Nephron progenitor cell (in vitro differentiated cells): ENCODE measurements around the gene LAMA1.

Experiments used
- DNase-seq: peaks from one replicate; pipeline ENCODE4 v3.0.0; 2021
- H3K27ac Mint-ChIP-seq: 2 replicates; pipeline ENCODE4 v1.8.0; 2021; ENCODE audit warnings: mild to moderate bottlenecking, moderate library complexity, mixed read lengths
- H3K27me3 Mint-ChIP-seq: 2 replicates; pipeline ENCODE4 v1.8.0; 2021; ENCODE audit warnings: mild to moderate bottlenecking, low read depth, mixed read lengths; ENCODE audit not compliant: poor library complexity
- H3K36me3 Mint-ChIP-seq: 2 replicates; pipeline ENCODE4 v1.8.0; 2021; ENCODE audit warnings: low read depth, mixed read lengths
- H3K4me1 Mint-ChIP-seq: 2 replicates; pipeline ENCODE4 v1.8.0; 2021; ENCODE audit warnings: mixed read lengths
- H3K4me3 Mint-ChIP-seq: 2 replicates; pipeline ENCODE4 v1.8.0; 2021; ENCODE audit warnings: mild to moderate bottlenecking, moderate library complexity, mixed read lengths
- H3K9me3 Mint-ChIP-seq: 2 replicates; pipeline ENCODE4 v1.8.0; 2021; ENCODE audit warnings: mild to moderate bottlenecking, moderate library complexity, mixed read lengths
- CTCF ChIP-seq: fragments of 200-600 bp; sonication (generic); IDR thresholded peaks from 2 replicates; pipeline ENCODE4 v1.5.0; 2021; ENCODE audit warnings: antibody characterized with exemption

Gene LAMA1

DNA sequence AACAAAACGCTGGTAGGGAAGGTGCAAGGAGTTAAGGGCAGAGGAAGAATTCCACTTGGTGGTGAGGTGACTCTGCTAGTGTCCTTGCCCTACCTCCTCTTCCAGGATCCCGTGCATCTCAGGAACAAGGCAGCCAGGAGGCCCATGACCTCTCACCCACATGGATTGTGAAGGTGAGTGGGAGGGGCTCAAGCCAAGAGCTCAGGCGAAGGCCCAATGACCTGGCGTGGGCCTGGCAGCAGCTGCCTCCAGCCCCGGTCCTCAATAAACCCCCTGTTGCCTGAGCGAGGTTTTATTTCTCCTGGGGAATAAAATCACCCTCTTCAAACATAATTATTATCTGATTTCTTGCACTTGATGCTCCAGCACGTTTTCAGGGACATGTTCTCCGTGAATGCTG lies 28.2 kb downstream of the LAMA1 start:
- peaks cover 5% of the 10 kb centered on the region for H3K36me3 Mint-ChIP-seq
- no peak for TF ChIP-seq CTCF
- H3K4me1 Mint-ChIP-seq, result peaks cover 47% of the 10 kb centered on the region
- no peak for DNase-seq
- no peaks in the 10 kb centered on the region for H3K9me3 Mint-ChIP-seq
- no peak overlapping the region for H3K4me3 Mint-ChIP-seq
- H3K27me3 Mint-ChIP-seq, result no peaks in the 10 kb centered on the region
- H3K27ac Mint-ChIP-seq, result no peak overlapping the region

DNA sequence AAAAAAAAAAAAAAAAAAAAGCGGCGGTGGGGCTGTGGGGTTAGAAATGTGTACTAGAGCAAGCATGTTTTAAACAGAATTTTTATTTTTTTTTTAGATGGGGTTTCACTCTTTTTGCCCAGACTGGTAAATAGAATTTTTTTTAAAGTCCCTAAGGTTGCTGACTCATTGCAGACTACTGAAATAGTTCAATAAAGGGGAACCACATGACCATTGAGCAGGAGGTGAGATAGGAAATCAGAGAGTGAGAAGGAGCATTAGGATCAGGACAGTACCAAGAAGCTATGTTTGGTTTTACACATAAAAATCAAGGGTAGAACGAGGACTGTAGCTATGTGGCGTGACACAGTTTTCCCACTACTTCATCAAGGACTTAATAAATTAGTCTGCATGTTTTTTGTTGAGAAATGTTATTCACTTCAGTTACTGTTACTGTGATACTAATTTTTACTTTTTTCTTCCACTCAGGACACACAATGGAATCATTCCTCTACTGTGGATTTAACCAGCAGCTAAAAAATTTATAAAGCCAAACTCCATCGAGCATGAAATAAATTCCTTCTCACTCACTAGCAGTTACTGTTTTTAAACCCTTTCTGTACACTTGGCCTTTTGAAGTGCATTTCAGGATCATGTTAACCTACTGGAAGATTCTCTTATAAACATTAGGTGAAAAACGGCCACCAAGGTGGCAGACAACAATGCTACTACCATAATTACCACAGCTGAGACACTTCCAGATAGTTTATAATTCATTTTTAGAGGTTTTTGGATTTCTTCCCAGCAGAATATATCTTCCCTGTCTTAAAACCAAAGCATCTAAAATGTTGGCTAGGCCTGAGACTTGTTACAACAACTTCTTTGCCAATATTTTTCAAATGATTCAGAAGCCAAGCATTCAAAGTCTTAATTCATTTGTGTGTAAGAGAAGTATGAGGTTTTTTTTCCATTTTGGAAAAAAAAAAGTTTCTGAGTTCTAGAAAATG lies 33.2 kb downstream of the LAMA1 start:
- peaks cover 40% of the 10 kb centered on the region for H3K4me1 Mint-ChIP-seq
- DNase-seq, result no peak
- peaks cover 18% of the 10 kb centered on the region for H3K36me3 Mint-ChIP-seq
- H3K9me3 Mint-ChIP-seq, result no peaks in the 10 kb centered on the region
- no peak for TF ChIP-seq CTCF
- no peaks in the 10 kb centered on the region for H3K27me3 Mint-ChIP-seq
- H3K27ac Mint-ChIP-seq, result no peak overlapping the region
- no peak overlapping the region for H3K4me3 Mint-ChIP-seq

- no peak overlapping the region for H3K4me3 Mint-ChIP-seq
- H3K27ac Mint-ChIP-seq, result no peak overlapping the region
- peaks cover 32% of the 10 kb centered on the region for H3K4me1 Mint-ChIP-seq
- no peak for DNase-seq
- TF ChIP-seq CTCF, result no peak
- H3K27me3 Mint-ChIP-seq, result no peaks in the 10 kb centered on the region
- H3K9me3 Mint-ChIP-seq, result no peaks in the 10 kb centered on the region
- H3K36me3 Mint-ChIP-seq, result peaks cover 32% of the 10 kb centered on the region
Measured at GRCh38 chr18:7082671-7083070, 34.9 kb downstream of the LAMA1 start.

GRCh38 chr18:7079231-7079630 lies 38.4 kb downstream of the LAMA1 start:
- no peaks in the 10 kb centered on the region for H3K9me3 Mint-ChIP-seq
- H3K27ac Mint-ChIP-seq, result no peak overlapping the region
- H3K4me1 Mint-ChIP-seq, result peaks cover 13% of the 10 kb centered on the region
- no peaks in the 10 kb centered on the region for H3K27me3 Mint-ChIP-seq
- peaks cover 49% of the 10 kb centered on the region for H3K36me3 Mint-ChIP-seq
- no peak for TF ChIP-seq CTCF
- H3K4me3 Mint-ChIP-seq, result no peak overlapping the region
- DNase-seq, result no peak

DNA sequence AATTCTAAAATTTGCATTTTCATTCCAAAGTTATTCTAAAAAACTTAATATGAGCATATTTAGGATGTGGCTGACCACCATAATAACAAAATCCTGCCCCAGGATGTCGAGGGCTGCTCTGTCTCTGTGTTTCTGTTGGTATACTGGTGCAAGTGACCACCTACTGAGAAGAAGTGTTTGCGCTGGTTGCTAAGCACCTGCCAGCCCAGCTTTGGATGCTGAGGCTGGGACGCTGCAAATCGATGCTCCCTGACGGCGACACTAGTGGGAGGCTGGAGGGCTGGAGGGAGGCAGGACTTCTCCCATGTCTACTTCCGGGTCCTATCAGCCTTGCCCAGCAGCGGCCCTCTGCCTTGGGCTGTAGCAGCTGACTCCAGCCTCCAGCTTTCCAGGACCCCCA lies 45.0 kb downstream of the LAMA1 start:
- H3K36me3 Mint-ChIP-seq, result peaks cover 24% of the 10 kb centered on the region
- H3K4me3 Mint-ChIP-seq, result no peak overlapping the region
- H3K9me3 Mint-ChIP-seq, result no peaks in the 10 kb centered on the region
- H3K27me3 Mint-ChIP-seq, result peaks cover 4% of the 10 kb centered on the region
- no peak overlapping the region for H3K27ac Mint-ChIP-seq
- no peak for TF ChIP-seq CTCF
- no peak for DNase-seq
- no peaks in the 10 kb centered on the region for H3K4me1 Mint-ChIP-seq

- H3K4me3 Mint-ChIP-seq, result no peak overlapping the region
- H3K4me1 Mint-ChIP-seq, result no peaks in the 10 kb centered on the region
- TF ChIP-seq CTCF, result no peak
- peaks cover 18% of the 10 kb centered on the region for H3K36me3 Mint-ChIP-seq
- peaks cover 5% of the 10 kb centered on the region for H3K27me3 Mint-ChIP-seq
- no peak overlapping the region for H3K27ac Mint-ChIP-seq
- no peaks in the 10 kb centered on the region for H3K9me3 Mint-ChIP-seq
- no peak for DNase-seq
Measured at GRCh38 chr18:7071600-7071999, 46.0 kb downstream of the LAMA1 start.
